Prostate gland (tissue), 2 donors: ENCODE data around the gene DCAF10. TPM values are rescaled to one million over a fixed set of nuclear protein-coding genes. Genes with fewer than 3 reads are reported as not detected.
"Not testable (repeated sequence)": the region's sequence is repeated elsewhere in the genome, so short reads cannot be mapped to it uniquely, and the experiment has no call there.

Experiments used
- DNase-seq: peaks from one replicate; pipeline ENCODE4 v3.0.0-alpha.2; 2019; ENCODE audit warnings: low spot score
- H3K27ac ChIP-seq, 2 donors: fragments of 200-600 bp; sonication (generic); 2 replicates each; pipeline ENCODE4 v1.5.1; 2017 to 2019
- H3K27me3 ChIP-seq: fragments of 200-600 bp; sonication (generic); replicated peaks from 2 replicates; pipeline ENCODE4 v1.5.1; 2019; ENCODE audit not compliant: insufficient read depth
- H3K36me3 ChIP-seq, 2 donors: fragments of 200-600 bp; sonication (generic); 1 replicate in 1 of 2; 2 replicates in 1 of 2; pipeline versions ENCODE4 v1.5.1 to v1.8.1; 2017 to 2019
- H3K4me1 ChIP-seq: fragments of 200-600 bp; sonication (generic); replicated peaks from 2 replicates; pipeline ENCODE4 v1.5.1; 2019
- H3K4me3 ChIP-seq, 2 donors: fragments of 200-600 bp; sonication (generic); 2 replicates each; pipeline ENCODE4 v1.5.1; 2017 to 2019
- H3K9me3 ChIP-seq: fragments of 200-600 bp; sonication (generic); 2 replicates; pipeline ENCODE4 v1.5.1; 2017
- CTCF ChIP-seq, 4 experiments: fragments of 200-600 bp in 2 of 4; fragments of 450-650 bp in 2 of 4; sonication (generic) in 2 of 4; IDR thresholded peaks; 1 replicate in 3 of 4; 2 replicates in 1 of 4; pipeline ENCODE4 v1.5.1; 2016 to 2019; ENCODE audit warnings: antibody characterized with exemption in 4 of 4, mild to moderate bottlenecking in 2 of 4, moderate library complexity in 2 of 4
- POLR2A ChIP-seq: fragments of 450-650 bp; IDR thresholded peaks from one replicate; pipeline ENCODE4 v1.6.1; 2016; ENCODE audit warnings: antibody characterized with exemption, mild to moderate bottlenecking
- POLR2AphosphoS5 ChIP-seq: sonication (generic); formaldehyde crosslinking; IDR thresholded peaks from one replicate; pipeline ENCODE4 v1.6.1; 2017; ENCODE audit warnings: antibody characterized with exemption
- WGBS: methylation state at CpG from one replicate; pipeline ENCODE4 v1.1.5; 2018; 5-methylcytosine and 5-hydroxymethylcytosine counted together
- intact Hi-C: fragments of 100-400 bp; cut with DNase I; formaldehyde crosslinking; loops from one replicate; pipeline ENCODE4 v1.14.2; 2022
- total RNA-seq, 2 donors: library from RNA; depleted of rRNA; stranded (reverse); fragments of >200 nt; gene quantifications; one replicate each; pipeline ENCODE4 v1.1.0, GENCODE V29; 2016

The DCAF10 gene
- total RNA-seq, 2 donors from 2014 or later, result 24.2 to 30.5 TPM

- no peak overlapping the region for H3K27ac ChIP-seq
- H3K4me3 ChIP-seq, result peak overlapping the region; percentile 82 to 93
- no peak for TF ChIP-seq CTCF (IDR thresholded peaks at IDR 0.05)
- TF ChIP-seq POLR2A, result no peak
- TF ChIP-seq POLR2AphosphoS5, result no peak
- 50% methylated on average over 10 of the region's 10 CpGs for WGBS
- H3K9me3 ChIP-seq, result no peaks in the 10 kb centered on the region
- H3K36me3 ChIP-seq, result no peaks in the 10 kb centered on the region
- intact Hi-C loops, result no loop called here
- DNase-seq, result no peak
- H3K4me1 ChIP-seq, result peaks cover 3% of the 10 kb centered on the region
- no peaks in the 10 kb centered on the region for H3K27me3 ChIP-seq
These were observed 1.5 kb downstream of the DCAF10 start for GRCh38 chr9:37801959-37802711.

- intact Hi-C loops, result no loop called here
- 70% methylated on average over 4 of the region's 4 CpGs for WGBS
- no peak for TF ChIP-seq POLR2A
- no peak for TF ChIP-seq POLR2AphosphoS5
- no peak for TF ChIP-seq CTCF (IDR thresholded peaks at IDR 0.05)
- H3K36me3 ChIP-seq, result no peaks in the 10 kb centered on the region
- no peak overlapping the region for H3K4me3 ChIP-seq
- peaks cover 3% of the 10 kb centered on the region for H3K4me1 ChIP-seq
- H3K27me3 ChIP-seq, result no peaks in the 10 kb centered on the region
- no peaks in the 10 kb centered on the region for H3K9me3 ChIP-seq
- DNase-seq, result no peak
- no peak overlapping the region for H3K27ac ChIP-seq
These were observed 5.7 kb downstream of the DCAF10 start for GRCh38 chr9:37806271-37806670.

- H3K9me3 ChIP-seq, H3K4me3 ChIP-seq, H3K27ac ChIP-seq, H3K36me3 ChIP-seq, H3K27me3 ChIP-seq, intact Hi-C loops, H3K4me1 ChIP-seq, DNase-seq: not testable (repeated sequence)
- WGBS, result 96% methylated on average over 15 of the region's 15 CpGs
These were observed 9.1 kb downstream of the DCAF10 start for GRCh38 chr9:37809676-37810075.

- Histone ChIP-seq H3K4me1 (no peaks in the 10 kb centered on the region), H3K4me3 (no peak overlapping the region), H3K9me3 (no peaks in the 10 kb centered on the region), H3K27me3 (no peaks in the 10 kb centered on the region), H3K27ac (no peak overlapping the region), H3K36me3 (no peaks in the 10 kb centered on the region)
- no peak for DNase-seq
- WGBS, result 93% methylated on average over 6 of the region's 6 CpGs
- intact Hi-C loops, result no loop called here
- no peak for TF ChIP-seq CTCF (IDR thresholded peaks at IDR 0.05)
- TF ChIP-seq POLR2AphosphoS5, result no peak
- no peak for TF ChIP-seq POLR2A
These were observed 11.4 kb downstream of the DCAF10 start for GRCh38 chr9:37811906-37812476.

GRCh38 chr9:37812773-37813379 lies 12.3 kb downstream of the DCAF10 start:
- 92% methylated on average over 5 of the region's 5 CpGs for WGBS
- H3K4me1 ChIP-seq, result no peaks in the 10 kb centered on the region
- intact Hi-C loops, result no loop called here

More at GRCh38 chr9:37812773-37813379, 12.3 kb downstream of the DCAF10 start:
- H3K27ac ChIP-seq, result no peak overlapping the region
- H3K9me3 ChIP-seq, result no peaks in the 10 kb centered on the region
- H3K27me3 ChIP-seq, result no peaks in the 10 kb centered on the region
- TF ChIP-seq POLR2AphosphoS5, result no peak
- no peak for TF ChIP-seq CTCF (IDR thresholded peaks at IDR 0.05)
- TF ChIP-seq POLR2A, result no peak
- H3K36me3 ChIP-seq, result no peaks in the 10 kb centered on the region
- H3K4me3 ChIP-seq, result no peak overlapping the region
- no peak for DNase-seq
